ENCODE results near the gene TMEM164. TPM values are rescaled to one million over a fixed set of nuclear protein-coding genes. Genes with fewer than 3 reads are reported as not detected.
A peak's percentile ranks its signal among the peaks of the same experiment; 100 is the strongest.

TMEM164 gene
- total RNA-seq, 2 experiments from 2014 or later = 18.2 to 22.3 TPM

DNA sequence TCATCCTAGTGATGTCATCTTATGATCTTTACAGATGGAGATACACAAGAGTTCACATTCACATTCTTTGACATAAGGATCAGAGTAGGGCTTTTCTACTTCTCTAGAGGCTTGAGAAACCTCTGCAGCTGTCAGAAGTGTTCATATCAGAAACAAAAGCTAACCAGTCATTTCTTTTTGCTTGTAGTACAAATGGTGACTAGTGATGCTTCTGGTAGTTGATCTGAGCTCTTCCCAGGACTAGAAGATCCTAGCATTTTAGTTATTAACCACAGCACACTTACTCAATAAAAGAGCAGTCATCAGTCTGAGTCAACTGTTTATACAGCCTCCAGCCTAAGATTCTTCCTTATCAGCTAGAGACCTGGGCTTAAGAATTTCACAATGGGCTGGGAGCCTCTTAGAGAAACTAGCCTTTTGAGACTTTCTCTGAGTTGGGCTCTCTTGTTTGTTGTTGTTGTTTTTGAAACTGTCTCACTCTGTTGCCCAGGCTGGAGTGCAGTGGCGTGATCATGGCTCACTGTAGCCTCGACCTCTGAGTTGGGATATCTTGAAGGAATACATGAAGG is 84.1 kb downstream of the TMEM164 start:
- Mint-ChIP-seq H3K4me3 (no peak overlapping the region), H3K36me3 (no peaks in the 10 kb centered on the region), H3K27me3 (no peaks in the 10 kb centered on the region), H3K27ac (no peak overlapping the region), H3K9me3 (no peaks in the 10 kb centered on the region), H3K4me1 (peaks cover 14% of the 10 kb centered on the region)
- DNase-seq = no peak
- no peak for ATAC-seq (ENCODE audit: low read depth)
- POLR2A ChIA-PET = no interaction called here

DNA sequence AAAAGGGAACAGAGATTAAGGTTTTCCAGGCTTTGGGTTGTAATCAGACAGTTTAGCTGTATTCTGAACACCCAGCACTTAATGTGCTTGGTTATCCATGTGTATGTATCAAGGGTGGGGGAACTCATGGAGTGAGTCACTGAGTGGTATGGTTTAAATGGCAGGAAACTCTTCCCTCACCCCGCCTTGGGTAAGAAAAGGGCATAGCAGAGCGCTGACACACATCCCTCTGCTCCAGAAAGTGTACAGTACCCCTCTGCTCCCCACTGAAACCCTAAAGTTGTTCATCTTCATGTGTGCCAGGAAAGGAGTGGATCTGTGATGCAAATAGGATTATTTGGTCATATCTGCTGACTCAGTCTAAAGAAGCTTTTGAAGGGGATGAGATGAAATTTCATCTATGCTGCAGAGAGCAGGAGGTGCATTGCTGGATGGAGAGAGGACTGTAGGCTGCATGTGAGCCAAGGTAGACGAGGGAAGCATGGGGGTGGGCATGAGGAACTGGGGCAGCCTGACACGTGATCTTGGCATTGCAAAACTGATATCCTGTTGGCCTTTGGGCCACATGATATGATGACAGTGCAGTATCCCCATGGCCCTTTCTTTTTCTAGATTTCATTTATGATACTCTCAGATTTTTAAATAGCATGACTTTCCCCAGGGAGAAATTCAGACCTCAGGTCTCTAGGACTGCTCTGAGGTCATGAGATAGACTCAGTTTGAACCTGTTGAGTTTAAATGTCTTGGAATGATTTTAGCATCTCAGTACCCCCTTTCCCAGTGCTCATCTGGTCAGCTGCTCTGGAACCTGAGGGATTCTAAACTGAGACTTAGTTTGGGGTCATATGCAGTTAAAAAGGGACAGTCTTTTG is 84.8 kb downstream of the TMEM164 start:
- Mint-ChIP-seq H3K36me3 (peaks cover 2% of the 10 kb centered on the region), H3K4me3 (no peak overlapping the region), H3K9me3 (no peaks in the 10 kb centered on the region), H3K4me1 (peaks cover 14% of the 10 kb centered on the region), H3K27ac (peak overlapping the region; percentile 10), H3K27me3 (no peaks in the 10 kb centered on the region)
- DNase-seq = no peak
- POLR2A ChIA-PET = no interaction called here
- no peak for ATAC-seq (ENCODE audit: low read depth)

DNA sequence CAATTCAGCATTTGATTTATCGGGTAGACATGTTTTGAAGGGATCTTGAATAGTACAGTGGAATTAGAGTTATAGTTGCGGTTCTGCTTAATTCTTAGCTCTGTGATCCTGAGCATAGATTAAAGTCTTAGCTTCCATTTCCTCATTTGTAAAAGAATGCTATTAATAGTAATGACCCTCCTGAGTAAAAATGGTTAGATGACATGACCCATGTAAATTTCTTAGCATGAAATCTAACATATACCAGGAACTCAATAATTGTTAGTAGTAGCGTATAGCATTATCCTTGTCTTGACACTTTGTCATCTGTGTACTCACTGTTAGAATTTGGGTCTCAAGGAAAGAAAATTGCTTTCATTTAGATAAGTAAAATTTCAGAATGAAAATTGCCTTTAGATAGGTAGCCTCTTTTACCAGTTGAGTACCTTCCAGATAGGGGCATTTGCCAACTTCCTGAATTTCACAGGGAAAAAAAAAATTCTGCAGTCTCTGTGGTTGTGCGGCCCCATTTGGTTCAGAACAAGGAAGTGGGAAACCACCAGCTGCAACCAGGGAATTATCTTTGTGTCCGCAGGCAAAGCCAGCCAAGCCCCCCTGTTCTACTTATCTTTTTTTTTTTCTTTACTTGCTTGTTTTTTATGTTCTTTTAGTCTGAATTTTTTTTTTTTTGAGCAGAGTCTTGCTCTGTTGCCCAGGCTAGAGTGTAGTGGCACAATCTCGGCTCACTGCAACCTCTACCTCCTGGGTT is 86.9 kb downstream of the TMEM164 start:
- Mint-ChIP-seq H3K4me1 (peaks cover 14% of the 10 kb centered on the region), H3K36me3 (peaks cover 12% of the 10 kb centered on the region), H3K27me3 (no peaks in the 10 kb centered on the region), H3K27ac (no peak overlapping the region), H3K9me3 (peaks cover 5% of the 10 kb centered on the region), H3K4me3 (no peak overlapping the region)
- POLR2A ChIA-PET = no interaction called here
- no peak for DNase-seq
- no peak for ATAC-seq (ENCODE audit: low read depth)

DNA sequence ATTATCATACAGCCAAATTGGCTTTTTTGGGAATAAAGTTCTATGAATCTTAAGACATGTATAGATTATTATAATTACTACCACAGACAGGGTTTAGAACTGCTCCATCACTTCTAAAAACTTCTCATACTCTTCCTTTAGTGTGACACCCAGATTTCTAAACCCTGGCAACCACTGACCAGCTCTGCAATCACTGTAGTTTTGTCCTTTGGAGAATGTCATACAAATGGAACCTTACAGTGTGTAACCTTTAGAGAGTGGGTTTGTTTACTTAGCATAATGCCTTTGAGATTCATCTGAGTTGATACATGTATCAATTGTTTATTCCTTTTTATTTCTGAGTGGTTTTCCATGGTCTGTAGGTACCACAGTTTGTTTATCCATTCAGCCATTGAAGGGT is 95.0 kb downstream of the TMEM164 start:
- peaks cover 5% of the 10 kb centered on the region for H3K9me3 Mint-ChIP-seq
- peaks cover 14% of the 10 kb centered on the region for H3K36me3 Mint-ChIP-seq
- no peak for ATAC-seq (ENCODE audit: low read depth)
- no peak overlapping the region for H3K27ac Mint-ChIP-seq
- POLR2A ChIA-PET = no interaction called here
- peaks cover 1% of the 10 kb centered on the region for H3K4me1 Mint-ChIP-seq
- DNase-seq = no peak
- H3K4me3 Mint-ChIP-seq = no peak overlapping the region
- H3K27me3 Mint-ChIP-seq = no peaks in the 10 kb centered on the region

DNA sequence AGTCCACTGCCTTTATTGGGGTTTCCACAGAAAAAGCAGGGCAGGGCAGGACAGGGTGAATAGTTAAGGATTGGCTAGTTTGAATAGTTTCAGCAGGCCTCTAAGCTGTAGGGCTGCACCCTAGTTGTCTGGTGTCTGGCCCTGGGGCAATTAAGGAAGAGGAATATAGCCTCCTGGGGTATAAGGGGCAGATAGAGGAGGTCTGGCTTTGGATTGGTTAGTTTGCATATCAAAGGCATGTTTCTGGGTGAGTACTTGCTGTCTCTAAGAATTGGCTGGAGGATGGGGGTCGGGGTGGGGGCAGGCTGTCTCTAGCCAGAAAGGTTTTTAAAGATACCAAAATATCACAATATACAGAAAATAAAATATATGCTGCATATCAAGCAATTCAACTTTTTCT is 100.4 kb downstream of the TMEM164 start:
- DNase-seq = no peak
- H3K36me3 Mint-ChIP-seq = peaks cover 2% of the 10 kb centered on the region
- H3K27me3 Mint-ChIP-seq = no peaks in the 10 kb centered on the region
- H3K27ac Mint-ChIP-seq = no peak overlapping the region
- POLR2A ChIA-PET = no interaction called here
- peaks cover 6% of the 10 kb centered on the region for H3K4me1 Mint-ChIP-seq
- no peak overlapping the region for H3K4me3 Mint-ChIP-seq
- no peak for ATAC-seq (ENCODE audit: low read depth)
- H3K9me3 Mint-ChIP-seq = no peaks in the 10 kb centered on the region

DNA sequence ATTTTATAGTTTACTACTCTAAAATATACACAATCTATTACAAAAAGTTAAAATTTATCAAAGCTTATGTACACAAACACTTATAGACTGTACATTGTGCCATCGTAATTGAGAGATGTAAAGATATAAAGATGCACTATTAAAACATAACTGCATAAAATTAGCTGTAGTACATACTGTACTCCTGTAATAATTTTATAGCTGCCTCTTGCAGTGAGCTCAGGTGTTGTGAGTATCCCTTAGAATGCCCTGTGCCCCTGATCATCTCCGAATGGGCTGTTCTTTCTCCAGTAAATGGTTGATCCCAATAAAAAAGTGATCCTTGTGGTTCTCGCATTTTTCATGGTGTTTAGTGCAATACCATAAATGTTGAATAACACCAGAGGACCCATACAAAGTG is 101.2 kb downstream of the TMEM164 start:
- Mint-ChIP-seq H3K27ac (no peak overlapping the region), H3K9me3 (no peaks in the 10 kb centered on the region), H3K36me3 (peaks cover 3% of the 10 kb centered on the region), H3K4me1 (peaks cover 8% of the 10 kb centered on the region), H3K4me3 (no peak overlapping the region), H3K27me3 (no peaks in the 10 kb centered on the region)
- POLR2A ChIA-PET = no interaction called here
- ATAC-seq (ENCODE audit: low read depth) (no peak), DNase-seq (no peak)

DNA sequence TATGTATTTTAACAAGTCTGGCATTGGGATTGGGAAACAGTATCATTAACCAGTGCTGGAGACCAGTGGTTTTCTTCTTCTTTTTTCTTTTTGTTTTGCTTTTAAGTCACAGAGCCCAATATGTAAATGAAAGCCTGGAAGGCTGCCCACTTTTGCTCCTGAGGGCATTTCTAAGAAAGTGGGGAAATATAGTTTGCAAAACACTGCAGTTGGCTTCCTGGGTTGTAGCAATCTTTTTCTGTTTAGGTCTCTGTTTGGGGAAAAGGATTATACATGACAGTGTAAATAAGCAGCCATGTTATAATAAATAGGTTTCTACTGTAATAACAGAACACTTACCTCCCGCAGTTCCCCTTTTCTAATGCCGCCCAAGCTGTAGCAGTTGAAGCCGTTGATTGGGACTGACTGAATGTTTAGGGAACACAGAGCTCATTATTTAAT is 105.5 kb downstream of the TMEM164 start:
- Mint-ChIP-seq H3K27me3 (no peaks in the 10 kb centered on the region), H3K27ac (no peak overlapping the region), H3K4me1 (peaks cover 5% of the 10 kb centered on the region), H3K4me3 (no peak overlapping the region), H3K36me3 (peaks cover 3% of the 10 kb centered on the region), H3K9me3 (no peaks in the 10 kb centered on the region)
- ATAC-seq (ENCODE audit: low read depth) (no peak), DNase-seq (no peak)
- POLR2A ChIA-PET = no interaction called here

DNA sequence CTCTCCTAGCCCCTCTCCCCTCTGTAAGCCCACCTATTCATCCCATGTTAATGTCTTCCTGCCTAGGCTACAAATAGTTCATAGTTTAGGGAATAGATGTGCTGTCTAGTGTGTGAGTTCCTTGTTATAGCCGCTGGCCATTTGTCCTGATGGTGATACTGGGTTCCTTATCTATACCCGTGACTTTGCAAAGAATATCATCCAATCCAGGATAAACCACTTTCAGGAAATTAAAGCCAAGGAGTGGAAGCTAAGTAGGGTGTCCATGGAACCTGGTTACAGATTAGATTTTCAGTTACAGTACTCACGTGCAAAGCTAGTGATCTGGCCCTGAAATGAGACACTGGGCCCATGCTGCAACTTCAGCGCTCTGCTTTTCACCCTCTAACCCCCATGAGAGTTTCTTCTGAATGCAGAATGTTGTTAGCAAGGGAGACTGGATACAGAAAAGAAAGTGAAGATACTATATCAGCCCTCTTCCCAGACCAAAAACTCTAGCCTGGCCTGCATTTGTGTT is 111.4 kb downstream of the TMEM164 start:
- Mint-ChIP-seq H3K27ac (no peak overlapping the region), H3K4me3 (no peak overlapping the region), H3K9me3 (no peaks in the 10 kb centered on the region), H3K27me3 (no peaks in the 10 kb centered on the region), H3K36me3 (peaks cover 3% of the 10 kb centered on the region), H3K4me1 (no peaks in the 10 kb centered on the region)
- no peak for ATAC-seq (ENCODE audit: low read depth)
- no peak for DNase-seq
- POLR2A ChIA-PET = no interaction called here

DNA sequence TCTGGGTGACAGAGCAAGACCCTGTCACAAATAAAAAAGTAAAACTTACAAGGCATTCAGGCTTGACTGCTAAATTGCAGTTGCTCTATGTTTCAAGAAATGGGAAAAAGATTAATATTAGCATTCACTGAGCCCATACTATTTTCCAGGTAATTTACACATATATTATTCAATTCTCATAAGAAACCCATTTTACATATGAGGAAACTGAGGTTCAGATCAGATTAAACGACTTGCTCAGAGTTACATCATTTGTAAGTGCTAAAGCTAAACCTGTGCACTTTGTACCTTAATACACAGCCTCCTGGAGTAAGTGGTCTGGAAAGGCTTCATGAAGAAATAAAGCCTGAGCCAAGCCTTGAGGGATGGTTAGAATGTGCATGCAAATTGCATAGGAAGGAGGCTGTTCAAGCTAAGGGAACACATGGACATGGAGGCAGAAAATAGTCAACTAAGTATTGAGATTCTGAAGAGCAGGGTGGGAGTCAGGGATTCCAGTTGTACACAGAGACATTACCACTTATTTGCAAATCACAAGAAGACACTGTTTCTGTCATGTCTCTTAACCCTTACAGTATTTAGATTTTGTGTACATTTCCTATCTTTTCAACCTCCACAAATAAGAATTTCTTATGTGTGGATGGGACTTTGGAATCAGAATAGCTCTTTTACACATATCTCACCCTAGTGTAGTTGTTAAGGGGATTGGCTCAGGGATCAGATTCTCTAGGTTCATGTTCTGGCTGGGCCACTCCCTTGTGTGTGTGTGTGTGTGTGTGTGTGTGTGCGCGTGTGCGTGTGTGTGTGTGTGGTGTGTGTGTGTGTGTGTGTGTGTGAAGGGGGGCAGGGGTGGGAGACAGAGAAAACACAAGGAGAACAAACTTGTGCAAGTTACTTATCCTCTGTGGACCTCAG is 113.4 kb downstream of the TMEM164 start:
- no peaks in the 10 kb centered on the region for H3K4me1 Mint-ChIP-seq
- H3K9me3 Mint-ChIP-seq = no peaks in the 10 kb centered on the region
- no peak for DNase-seq
- H3K36me3 Mint-ChIP-seq = peaks cover 6% of the 10 kb centered on the region
- no peak overlapping the region for H3K27ac Mint-ChIP-seq
- POLR2A ChIA-PET = no interaction called here
- ATAC-seq (ENCODE audit: low read depth) = no peak
- no peak overlapping the region for H3K4me3 Mint-ChIP-seq
- H3K27me3 Mint-ChIP-seq = no peaks in the 10 kb centered on the region

DNA sequence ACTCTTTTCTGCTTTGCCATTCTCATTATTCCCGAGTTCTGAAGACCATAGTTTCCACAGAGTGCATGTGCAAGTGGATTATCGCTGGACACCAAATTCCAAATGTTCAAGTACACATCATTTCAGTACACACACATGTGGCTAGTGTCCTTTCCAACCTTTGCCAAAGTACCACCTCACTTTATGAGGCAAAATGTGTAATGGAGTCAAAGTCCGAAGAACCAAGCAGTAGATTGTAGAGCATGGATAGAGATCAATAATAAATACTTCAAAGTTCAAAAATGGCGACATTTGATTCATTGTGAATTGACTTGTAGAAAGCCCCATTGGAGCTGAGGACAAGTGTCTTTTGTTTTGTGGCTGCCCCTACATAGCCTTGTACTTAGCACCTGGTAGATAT is 115.6 kb downstream of the TMEM164 start:
- DNase-seq = no peak
- H3K27me3 Mint-ChIP-seq = no peaks in the 10 kb centered on the region
- no peak overlapping the region for H3K4me3 Mint-ChIP-seq
- no peak for ATAC-seq (ENCODE audit: low read depth)
- H3K4me1 Mint-ChIP-seq = no peaks in the 10 kb centered on the region
- H3K27ac Mint-ChIP-seq = no peak overlapping the region
- H3K9me3 Mint-ChIP-seq = no peaks in the 10 kb centered on the region
- POLR2A ChIA-PET = no interaction called here
- H3K36me3 Mint-ChIP-seq = peaks cover 4% of the 10 kb centered on the region

DNA sequence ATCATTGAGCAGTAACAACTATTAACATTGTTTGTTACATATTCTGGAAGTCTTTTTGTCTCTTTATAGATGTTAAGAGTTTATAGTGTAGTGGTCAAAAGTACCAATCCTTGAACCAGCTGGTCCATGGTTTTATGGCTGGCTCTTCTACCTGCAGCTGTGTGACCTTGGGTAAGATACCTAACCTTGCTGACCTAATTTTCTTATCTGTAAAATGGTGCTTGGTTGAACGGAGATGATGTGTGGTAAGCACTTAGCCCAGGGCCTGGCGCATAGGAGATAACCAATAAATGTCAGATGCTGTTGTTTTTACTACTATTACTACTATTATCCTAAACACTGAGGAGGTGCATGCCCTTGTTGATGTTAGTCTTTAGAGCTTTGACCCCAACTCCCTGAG is 116.6 kb downstream of the TMEM164 start:
- H3K4me3 Mint-ChIP-seq = no peak overlapping the region
- peaks cover 4% of the 10 kb centered on the region for H3K36me3 Mint-ChIP-seq
- no peaks in the 10 kb centered on the region for H3K4me1 Mint-ChIP-seq
- no peak for ATAC-seq (ENCODE audit: low read depth)
- POLR2A ChIA-PET = no interaction called here
- H3K27me3 Mint-ChIP-seq = no peaks in the 10 kb centered on the region
- no peaks in the 10 kb centered on the region for H3K9me3 Mint-ChIP-seq
- H3K27ac Mint-ChIP-seq = no peak overlapping the region
- DNase-seq = no peak

DNA sequence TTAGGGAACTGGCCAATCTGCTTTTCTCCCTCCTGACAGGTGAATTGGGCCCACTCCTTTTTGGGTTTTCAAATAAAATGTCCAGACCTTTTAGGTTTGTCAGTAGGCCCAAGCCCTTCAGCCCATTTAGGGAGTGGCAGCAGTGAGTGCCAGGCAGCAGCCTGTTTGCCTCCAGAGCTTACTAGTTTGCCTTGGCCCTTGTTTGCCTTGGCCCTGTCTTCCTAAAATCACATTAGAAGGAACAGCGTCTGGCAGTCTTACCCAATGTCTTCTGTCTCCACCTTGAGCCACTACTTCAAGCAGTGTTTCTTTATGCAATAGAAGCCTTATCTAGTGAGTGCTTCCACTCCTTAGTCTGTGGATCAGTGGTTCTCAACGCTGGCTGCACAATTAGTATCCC is 117.1 kb downstream of the TMEM164 start:
- DNase-seq = no peak
- no peaks in the 10 kb centered on the region for H3K9me3 Mint-ChIP-seq
- ATAC-seq (ENCODE audit: low read depth) = no peak
- H3K4me3 Mint-ChIP-seq = no peak overlapping the region
- peaks cover 4% of the 10 kb centered on the region for H3K36me3 Mint-ChIP-seq
- POLR2A ChIA-PET = no interaction called here
- H3K27me3 Mint-ChIP-seq = no peaks in the 10 kb centered on the region
- no peaks in the 10 kb centered on the region for H3K4me1 Mint-ChIP-seq
- no peak overlapping the region for H3K27ac Mint-ChIP-seq

DNA sequence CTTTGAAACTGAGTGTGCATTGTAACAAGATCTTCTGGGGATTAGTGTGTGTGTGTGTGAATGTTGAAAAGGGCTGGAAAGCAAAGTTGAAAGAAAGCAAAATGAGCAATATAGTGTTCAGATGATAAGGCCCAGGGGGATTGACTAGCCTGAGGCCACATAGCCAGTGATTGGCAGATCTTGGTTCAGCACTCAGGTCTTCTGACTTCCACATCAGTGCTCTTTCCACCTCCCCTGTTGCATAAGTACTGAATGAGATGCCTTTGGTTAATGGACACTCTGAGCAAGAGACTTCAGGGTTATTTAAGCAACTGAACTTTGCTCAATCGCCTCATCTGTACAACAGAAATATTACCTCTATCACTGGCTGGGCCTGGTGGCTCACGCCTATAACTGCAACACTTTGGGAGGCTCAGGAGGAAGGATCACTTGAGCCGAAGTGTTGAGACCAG is 120.4 kb downstream of the TMEM164 start:
- no peak for DNase-seq
- POLR2A ChIA-PET = no interaction called here
- H3K4me1 Mint-ChIP-seq = no peaks in the 10 kb centered on the region
- no peaks in the 10 kb centered on the region for H3K27me3 Mint-ChIP-seq
- no peak overlapping the region for H3K4me3 Mint-ChIP-seq
- no peaks in the 10 kb centered on the region for H3K9me3 Mint-ChIP-seq
- ATAC-seq (ENCODE audit: low read depth) = no peak
- H3K36me3 Mint-ChIP-seq = peaks cover 3% of the 10 kb centered on the region
- no peak overlapping the region for H3K27ac Mint-ChIP-seq

All from activated naive CD8-positive, alpha-beta T cell treated with anti-CD3 and anti-CD28 coated beads, Interleukin-2, amount 10 ng/mL, durations not matched to agents 7 days and 5 days (primary cell).